SIG-M5 treated with dmso at 0.1 percent for 504 hours (cell line): ENCODE data around the gene ABHD16A.

ENCODE experiments used
- DNase-seq: peaks from one replicate; lab custom pipeline; 2025; ENCODE audit not compliant: unreplicated experiment; lab: John Stamatoyannopoulos, UW

The ABHD16A gene

DNA sequence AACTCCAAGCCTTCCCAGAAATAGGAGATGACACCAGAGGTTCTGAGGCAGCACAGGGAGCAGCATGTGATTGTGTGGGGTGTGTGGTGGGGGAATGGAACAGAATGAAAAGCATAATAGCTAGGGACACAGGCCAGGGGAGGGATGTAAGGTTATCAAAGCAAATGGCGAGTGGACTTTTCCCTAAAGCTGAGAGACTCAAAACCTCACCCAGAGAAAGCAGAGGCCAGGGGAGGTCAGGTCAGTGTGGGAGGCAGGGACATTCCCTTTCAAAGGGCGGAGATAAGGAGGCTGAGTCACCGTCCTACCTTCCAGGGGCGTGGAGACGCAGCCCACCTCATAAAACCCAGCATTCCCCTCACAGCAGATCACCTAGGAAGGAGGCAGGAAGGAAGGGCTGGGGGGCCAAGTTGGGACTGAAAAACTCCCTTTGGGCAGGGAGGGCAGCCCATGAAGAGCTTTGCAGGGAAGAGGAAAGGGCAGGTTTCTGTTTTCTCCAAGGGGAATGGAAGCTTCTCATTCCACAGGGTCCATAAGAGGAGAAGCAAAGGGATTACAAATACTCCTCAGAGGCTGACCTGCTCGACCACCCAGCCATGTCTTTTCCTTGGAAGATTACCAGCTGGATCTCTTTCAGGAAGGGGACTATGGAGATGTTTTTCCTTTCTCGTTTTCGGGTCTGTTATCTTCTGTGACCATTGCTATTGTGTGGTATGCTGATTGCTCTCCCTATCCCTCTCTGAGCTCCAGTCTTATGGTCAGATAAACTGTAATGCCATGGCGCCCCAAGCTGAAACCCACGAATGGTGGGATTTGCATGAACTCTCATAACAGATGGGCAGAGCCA, 12.7 kb downstream of the ABHD16A start:
- DNase-seq, result no peak

DNA sequence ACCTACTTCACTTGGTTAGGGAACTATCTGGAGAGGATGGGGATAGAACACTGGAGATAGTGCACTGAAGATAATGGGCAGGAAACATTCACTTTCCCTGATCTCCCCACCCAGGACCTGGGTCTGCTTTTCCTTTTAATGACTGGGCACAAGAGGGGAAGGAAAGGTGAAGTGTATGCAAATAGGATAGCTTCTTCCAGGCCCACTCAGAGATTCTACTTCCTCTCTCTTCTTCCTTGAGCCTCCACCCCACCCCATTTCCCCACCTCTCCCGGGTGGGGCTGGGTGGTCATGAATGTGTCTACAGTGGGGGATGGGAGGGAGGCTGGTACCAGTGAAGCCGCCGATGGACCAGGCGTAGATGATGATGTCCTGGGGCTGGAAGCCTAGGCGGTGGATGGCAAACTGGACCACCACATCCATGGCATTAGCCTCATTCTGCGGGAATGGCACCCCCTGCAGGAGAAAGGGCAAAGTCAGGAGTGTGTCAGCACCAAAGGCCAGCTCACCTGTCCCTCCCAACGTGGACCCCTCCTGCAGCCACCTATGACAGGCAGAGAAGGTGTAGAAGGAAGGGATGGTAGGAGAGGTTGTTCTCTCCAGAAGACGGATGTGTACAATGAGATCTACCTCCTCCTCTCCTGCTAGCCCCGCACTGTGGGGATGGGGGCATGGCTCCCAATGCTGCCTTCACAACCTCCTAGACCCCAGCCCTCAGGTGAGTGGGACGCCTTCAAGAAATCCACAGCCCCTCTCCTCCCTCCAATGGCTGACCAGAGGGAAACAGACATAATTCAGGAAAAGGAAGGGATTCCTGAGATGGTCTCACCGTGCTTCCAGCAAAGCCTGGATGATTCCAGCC, 13.6 kb downstream of the ABHD16A start:
- DNase-seq, result no peak

GRCh38 chr6:31687860-31688693, 15.0 kb downstream of the ABHD16A start:
- DNase-seq, result no peak

GRCh38 chr6:31687321-31687720, 15.8 kb downstream of the ABHD16A start:
- no peak for DNase-seq

GRCh38 chr6:31686483-31686882, 16.6 kb downstream of the ABHD16A start:
- DNase-seq, result no peak

DNA sequence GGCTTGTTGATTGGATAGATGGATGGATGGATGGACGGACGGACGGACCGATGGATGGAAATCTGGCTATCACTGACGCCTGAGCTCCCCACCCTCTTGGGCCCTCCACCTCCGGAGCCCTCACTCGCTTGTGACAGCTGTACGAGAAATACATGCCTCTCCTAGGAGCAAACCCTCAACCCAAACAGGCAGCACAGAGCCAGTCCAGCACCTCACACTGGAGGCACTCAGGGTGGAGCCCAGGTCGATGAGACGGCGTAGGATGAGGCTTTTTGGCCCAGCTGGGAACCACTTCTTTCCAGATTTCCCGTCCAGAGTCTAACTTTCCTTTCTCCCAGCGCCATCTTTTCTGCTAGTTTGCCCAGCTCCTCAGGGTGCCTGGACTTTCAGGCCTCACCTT, 19.5 kb downstream of the ABHD16A start:
- DNase-seq, result no peak

DNA sequence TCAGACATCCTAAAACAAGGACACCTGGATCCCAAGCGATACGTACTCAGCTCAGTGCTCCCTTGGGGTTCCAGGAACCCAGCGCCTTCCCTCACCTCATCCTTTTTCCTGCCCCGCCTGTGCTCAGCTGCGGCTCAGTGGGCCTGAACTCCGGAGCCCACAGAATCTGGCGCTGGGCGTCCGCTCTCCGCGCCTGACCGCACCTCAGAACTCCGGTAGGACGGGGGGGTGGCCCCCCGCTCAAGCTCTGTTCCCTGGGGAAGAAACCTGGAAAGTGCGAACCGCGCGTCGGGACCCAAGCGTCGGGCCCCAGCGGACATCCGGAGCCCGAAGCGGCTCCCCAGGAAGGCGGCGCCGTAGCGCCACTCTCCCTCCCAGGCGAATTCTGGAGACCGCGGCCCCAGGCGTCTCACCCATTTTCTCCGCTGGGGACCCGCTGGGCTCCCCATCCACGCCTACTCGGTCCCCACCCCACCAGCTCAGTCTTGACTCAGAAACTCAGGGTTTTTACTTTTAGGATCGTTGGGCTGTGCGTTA, 21.9 kb downstream of the ABHD16A start:
- DNase-seq, result no peak

DNA sequence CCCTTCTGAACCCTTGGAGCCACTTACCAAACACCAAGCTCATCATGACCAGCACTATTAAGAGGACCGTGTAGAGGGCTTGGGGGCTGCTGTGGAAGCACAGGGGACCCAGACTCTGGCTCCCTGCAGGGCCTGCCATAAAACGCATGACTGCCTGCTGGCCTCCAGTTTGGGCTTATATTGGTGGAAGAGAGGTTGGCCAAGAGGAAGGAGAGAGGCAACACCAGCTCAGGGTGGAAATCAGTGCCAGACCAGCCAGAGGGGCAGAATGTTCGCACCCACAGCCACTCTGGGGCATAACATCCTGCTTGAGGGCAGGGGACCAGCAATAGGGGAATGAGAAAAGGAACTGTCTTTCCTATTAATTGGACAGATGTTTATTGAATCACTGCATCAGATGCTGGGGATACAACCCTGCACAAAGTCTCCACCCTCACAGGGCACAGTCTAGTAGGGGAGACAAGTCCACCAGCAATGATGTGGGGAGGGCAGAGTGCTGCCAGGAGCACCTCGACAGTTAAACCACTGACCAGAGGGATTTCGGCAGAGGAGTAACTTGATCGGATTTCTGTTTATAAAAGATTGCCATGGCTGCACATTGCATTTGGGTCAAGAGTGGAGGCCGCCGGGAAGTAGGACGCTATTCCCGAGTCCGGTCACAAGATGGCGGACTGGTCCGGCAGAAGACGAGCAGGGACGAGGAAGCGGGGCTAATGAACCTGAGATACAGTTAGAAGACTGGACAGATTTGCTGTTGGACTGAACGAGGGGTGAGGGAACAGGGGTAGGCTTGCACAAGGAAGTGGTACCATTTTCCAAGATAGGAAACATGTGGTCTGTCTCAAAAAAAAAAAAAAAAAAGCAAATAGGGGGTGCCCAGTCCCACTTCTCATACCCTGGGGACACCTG, 22.6 kb downstream of the ABHD16A start, which contains the start of gene LY6G5C:
Gene LY6G5C (minus strand): TSS at position 842 of the 909 bp plus-strand sequence. CDS start 694 bp downstream, at position 148.
- peak; percentile 62 for DNase-seq

DNA sequence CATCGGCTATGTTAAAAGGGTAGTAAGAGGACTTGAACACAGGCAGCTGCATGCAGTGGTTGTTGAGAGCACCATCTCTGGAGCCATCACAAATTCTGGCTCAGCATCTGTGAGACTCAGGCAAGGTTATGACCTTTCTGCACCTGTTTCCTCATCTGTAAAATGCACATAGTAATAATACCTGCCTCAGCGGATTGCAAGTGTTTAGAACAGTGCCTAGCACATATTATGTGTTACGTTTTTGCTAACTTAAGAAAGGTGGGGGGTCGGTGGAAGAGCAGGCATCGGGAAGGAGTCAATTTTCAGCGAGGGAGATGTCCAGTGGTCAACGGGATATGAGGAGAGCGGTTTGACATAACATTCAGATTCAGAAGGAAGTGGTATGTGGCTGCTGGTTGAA, 25.2 kb downstream of the ABHD16A start:
- no peak for DNase-seq

DNA sequence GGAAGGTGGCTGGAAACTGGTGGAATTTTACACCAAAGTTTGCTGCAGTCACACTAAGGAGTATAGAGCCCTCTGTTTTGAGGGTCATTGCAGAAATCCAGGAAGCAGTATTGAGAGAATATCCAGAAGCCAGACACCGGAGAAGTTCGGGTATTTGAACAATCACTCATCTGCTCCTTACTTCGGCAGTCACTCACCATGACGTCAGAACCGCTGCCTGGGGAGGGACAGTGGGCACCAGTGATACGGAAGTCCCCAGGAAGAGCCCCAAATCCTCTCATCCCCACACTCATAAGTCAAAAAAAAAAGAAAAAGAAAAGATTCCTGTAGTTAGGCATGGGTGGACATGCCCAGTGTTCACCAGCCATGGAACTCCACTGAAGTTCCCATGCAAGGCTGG, 26.2 kb downstream of the ABHD16A start:
- no peak for DNase-seq

- DNase-seq, result peak; percentile 39
These were observed 26.7 kb downstream of the ABHD16A start for GRCh38 chr6:31676322-31676903.

DNA sequence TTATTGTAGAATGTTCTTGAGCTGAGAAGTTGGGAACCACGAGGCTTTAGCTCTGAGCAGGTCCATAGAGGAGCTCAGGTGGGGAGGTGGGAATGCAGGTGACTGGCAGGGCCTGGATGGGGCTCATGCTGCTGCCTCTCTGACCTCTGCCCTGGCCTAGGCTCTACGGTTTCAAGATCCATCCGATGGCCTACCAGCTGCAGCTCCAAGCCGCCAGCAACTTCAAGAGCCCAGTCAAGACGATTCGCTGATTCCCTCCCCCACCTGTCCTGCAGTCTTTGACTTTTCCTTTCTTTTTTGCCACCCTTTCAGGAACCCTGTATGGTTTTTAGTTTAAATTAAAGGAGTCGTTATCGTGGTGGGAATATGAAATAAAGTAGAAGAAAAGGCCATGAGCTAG, 33.4 kb downstream of the ABHD16A start, which contains the start of gene LY6G5B:
Gene LY6G5B (plus strand): TSS at position 301 of the 400 bp plus-strand sequence. CDS start 975 bp downstream, outside the sequence.
- no peak for DNase-seq

DNA sequence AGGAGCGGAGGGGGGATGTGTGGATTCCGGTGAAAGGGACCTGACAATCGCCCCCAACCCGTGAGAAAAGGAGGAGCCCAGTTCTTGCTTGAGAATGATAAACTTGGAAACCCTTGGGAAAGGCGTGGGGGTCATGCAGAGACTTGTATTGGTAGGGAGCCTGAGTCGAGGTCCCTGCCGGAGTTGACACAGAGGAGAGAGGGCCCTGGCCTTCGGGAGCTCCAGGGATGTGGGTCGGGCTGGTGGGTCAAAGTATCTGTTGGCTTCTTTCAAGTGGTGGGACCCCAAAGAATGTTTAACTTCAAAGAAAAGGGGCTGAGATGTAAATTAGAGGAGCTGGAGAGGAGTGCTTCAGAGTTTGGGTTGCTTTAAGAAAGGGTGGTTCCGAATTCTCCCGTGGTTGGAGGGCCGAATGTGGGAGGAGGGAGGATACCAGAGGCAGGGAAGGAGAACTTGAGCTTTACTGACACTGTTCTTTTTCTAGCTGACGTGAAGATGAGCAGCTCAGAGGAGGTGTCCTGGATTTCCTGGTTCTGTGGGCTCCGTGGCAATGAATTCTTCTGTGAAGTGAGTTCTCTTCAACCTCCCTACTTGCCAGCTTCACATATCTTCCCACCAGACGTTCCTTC, 36.7 kb downstream of the ABHD16A start:
- DNase-seq, result no peak

DNA sequence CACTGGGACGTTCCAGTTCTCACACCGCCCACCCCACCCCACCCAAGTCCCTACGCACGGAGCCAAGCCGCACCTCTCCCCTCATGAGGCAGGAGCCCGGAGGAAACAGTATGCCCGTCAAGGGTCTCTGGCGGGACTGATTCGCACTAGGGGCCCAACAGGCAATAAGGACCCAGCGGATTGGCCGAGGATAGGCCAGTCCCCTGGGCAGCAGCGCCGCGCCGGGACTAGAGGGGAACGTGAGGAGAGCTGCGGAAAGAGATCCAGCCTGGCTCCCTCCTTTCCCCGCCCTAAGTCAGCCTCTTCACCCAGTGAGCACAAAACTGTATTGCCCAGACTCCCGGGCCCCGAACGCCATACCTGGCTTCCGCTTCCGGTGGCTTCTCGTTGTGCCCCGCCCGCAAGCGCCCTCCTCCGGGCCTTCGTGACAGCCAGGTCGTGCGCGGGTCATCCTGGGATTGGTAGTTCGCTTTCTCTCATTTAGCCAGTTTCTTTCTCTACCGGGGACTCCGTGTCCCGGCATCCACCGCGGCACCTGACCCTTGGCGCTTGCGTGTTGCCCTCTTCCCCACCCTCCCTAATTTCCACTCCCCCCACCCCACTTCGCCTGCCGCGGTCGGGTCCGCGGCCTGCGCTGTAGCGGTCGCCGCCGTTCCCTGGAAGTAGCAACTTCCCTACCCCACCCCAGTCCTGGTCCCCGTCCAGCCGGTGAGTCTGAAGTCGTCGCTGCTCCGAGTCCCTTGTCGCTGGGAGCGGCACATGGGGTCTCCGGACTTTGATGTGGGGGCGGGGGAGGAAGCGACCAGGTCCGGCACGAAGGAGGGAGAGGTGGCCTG, 37.4 kb downstream of the ABHD16A start, which contains the start of gene CSNK2B:
Gene CSNK2B (plus strand): TSS at position 580 of the 836 bp plus-strand sequence. CDS start 752 bp downstream, outside the sequence.
- DNase-seq, result peak; percentile 98

- DNase-seq, result peak; percentile 96
These were observed 38.2 kb downstream of the ABHD16A start, which contains the start of gene GPANK1 for GRCh38 chr6:31664790-31665500. TSS of gene GPANK1 (minus strand) at chr6:31664997. CDS start at chr6:31664478, 519 bp downstream.

DNA sequence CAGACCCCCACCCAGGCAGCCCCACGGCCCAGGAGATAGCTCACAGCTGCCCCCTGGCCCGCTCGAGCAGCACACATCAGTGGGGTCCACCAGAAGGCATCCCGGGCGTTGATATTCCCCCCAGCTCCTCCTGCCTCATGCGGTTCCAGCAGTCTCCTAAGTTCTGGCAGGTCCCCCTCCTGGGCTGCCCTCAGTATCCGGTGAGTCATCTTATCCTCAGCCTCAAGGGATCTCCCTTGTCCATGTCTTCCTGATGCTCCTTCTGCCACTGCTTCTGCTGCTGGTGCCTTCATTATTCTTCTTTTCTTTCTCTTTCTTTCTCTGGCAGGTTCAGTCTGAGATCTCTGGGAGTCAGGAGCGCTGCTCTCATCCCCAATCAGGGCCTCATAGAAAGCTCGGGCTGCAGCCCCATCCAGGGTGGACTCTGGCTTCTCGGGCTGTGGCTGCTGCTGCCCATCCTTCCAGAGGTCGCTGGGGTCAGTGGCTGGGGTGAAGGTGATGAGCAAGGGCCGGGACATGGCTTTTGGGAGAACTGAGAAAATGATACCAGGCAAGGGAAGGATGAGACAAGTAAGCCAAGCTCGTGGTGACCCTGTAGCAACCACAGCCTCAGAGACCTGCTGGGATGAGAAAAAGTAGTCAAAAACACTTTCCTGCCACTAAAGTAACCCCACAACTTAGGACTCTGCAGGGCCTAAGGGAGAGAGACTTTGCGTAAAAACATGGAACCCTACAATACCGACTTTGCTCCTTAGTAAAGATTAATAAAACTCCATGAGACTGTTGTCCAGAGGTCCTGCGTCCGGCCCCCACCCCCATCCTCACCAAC, 38.9 kb downstream of the ABHD16A start:
- peak; percentile 47 for DNase-seq
